Common myeloid progenitor, CD34-positive (primary cell): ENCODE measurements around the gene LYPLA2.
A peak's percentile ranks its signal among the peaks of the same experiment; 100 is the strongest.
"Not testable (repeated sequence)": the region's sequence is repeated elsewhere in the genome, so short reads cannot be mapped to it uniquely, and the experiment has no call there.

ENCODE experiments used
- CTCF ChIA-PET: fragments of 350-600 bp; sonication (Branson Sonifier 250); formaldehyde crosslinking; loops from one replicate; lab custom pipeline; 2021; ENCODE audit warnings: antibody characterized with exemption; lab: Charles Lee
- POLR2A ChIA-PET: fragments of 350-600 bp; sonication (Branson Sonifier 250); formaldehyde crosslinking; loops from one replicate; lab custom pipeline; 2021; ENCODE audit warnings: antibody characterized with exemption; lab: Charles Lee
- DNase-seq, 3 donors: peaks; one replicate each; pipeline versions ENCODE4 v3.0.0 to v3.0.0-alpha.2; 2013
- H3K27ac ChIP-seq, 2 experiments: 1 replicate in 1 of 2; 2 replicates in 1 of 2; pipeline ENCODE4 v1.7.0; 2013; ENCODE audit warnings: inconsistent platforms in 2 of 2, low read length in 2 of 2, mild to moderate bottlenecking in 2 of 2, low read depth in 1 of 2, moderate library complexity in 1 of 2; ENCODE audit not compliant: severe bottlenecking in 2 of 2, insufficient read depth in 1 of 2, poor library complexity in 1 of 2
- H3K27me3 ChIP-seq, 5 experiments: replicated peaks in 2 of 5; 1 replicate in 3 of 5; 2 replicates in 2 of 5; pipeline versions ENCODE4 v1.6.1 to v1.7.0; 2013; ENCODE audit warnings: low read length in 4 of 5, mild to moderate bottlenecking in 2 of 5, moderate library complexity in 2 of 5, inconsistent platforms in 1 of 5; ENCODE audit not compliant: insufficient read depth in 5 of 5, control insufficient read depth in 4 of 5
- H3K36me3 ChIP-seq, 4 experiments: 1 replicate in 2 of 4; 2 replicates in 2 of 4; pipeline versions ENCODE4 v1.6.1 to v1.7.0; 2013; ENCODE audit warnings: low read length in 3 of 4, control low read depth in 1 of 4, mild to moderate bottlenecking in 1 of 4; ENCODE audit not compliant: control insufficient read depth in 4 of 4, insufficient read depth in 4 of 4
- H3K4me1 ChIP-seq, 4 experiments: 1 replicate in 3 of 4; 2 replicates in 1 of 4; pipeline versions ENCODE4 v1.6.1 to v1.7.1; 2013; ENCODE audit warnings: low read length in 3 of 4, mild to moderate bottlenecking in 3 of 4, control low read depth in 1 of 4, inconsistent platforms in 1 of 4, moderate library complexity in 1 of 4; ENCODE audit not compliant: control insufficient read depth in 4 of 4, insufficient read depth in 4 of 4; ENCODE audit errors: control extremely low read depth in 1 of 4
- H3K4me3 ChIP-seq, 7 experiments: 1 replicate in 4 of 7; 2 replicates in 3 of 7; pipeline versions ENCODE4 v1.5.1 to v1.7.0; 2013; ENCODE audit warnings: mild to moderate bottlenecking in 7 of 7, low read length in 6 of 7, moderate library complexity in 6 of 7, inconsistent platforms in 2 of 7, low read depth in 2 of 7, control low read depth in 1 of 7; ENCODE audit not compliant: insufficient read depth in 4 of 7, control insufficient read depth in 1 of 7; ENCODE audit errors: extremely low read depth in 1 of 7
- H3K9me3 ChIP-seq, 5 experiments: 1 replicate in 4 of 5; 2 replicates in 1 of 5; pipeline versions ENCODE4 v1.6.1 to v1.7.1; 2013; ENCODE audit warnings: low read length in 4 of 5, mild to moderate bottlenecking in 2 of 5, inconsistent platforms in 1 of 5, low read depth in 1 of 5, moderate library complexity in 1 of 5; ENCODE audit not compliant: control insufficient read depth in 4 of 5, insufficient read depth in 2 of 5; ENCODE audit errors: control extremely low read depth in 1 of 5
- WGBS: methylation state at CpG from one replicate; pipeline ENCODE4 v1.1.5; 2013; ENCODE audit not compliant: insufficient coverage; 5-methylcytosine and 5-hydroxymethylcytosine counted together

The LYPLA2 gene

GRCh38 chr1:23791516-23792047 is 637 bp downstream of the LYPLA2 start:
- Histone ChIP-seq H3K36me3 (peaks cover 4 to 46% (median 28%) of the 10 kb centered on the region in 4 experiments), H3K27me3 (no peaks in the 10 kb centered on the region), H3K4me3 (peak overlapping the region; percentile 73 to 91 (median 80)), H3K9me3 (no peaks in the 10 kb centered on the region), H3K27ac (peak overlapping the region in 1 of 2 experiments; percentile 80), H3K4me1 (peaks cover 4 to 37% (median 33%) of the 10 kb centered on the region in 4 experiments)
- POLR2A ChIA-PET: interaction anchor here (1.0 to 1.6 kb wide), 2 partner anchors 13 to 189 kb away, joined by 3 to 5 read pairs; partner anchors contain the start of gene PITHD1
- CTCF ChIA-PET: interaction anchor here (0.7 to 2.4 kb wide), 8 partner anchors 11 to 125 kb away, joined by 3 to 7 read pairs (median 4); partner anchors contain the start of genes HMGCL and PITHD1
- DNase-seq: no peak
- WGBS: 1% methylated on average over 10 of the region's 15 CpGs

- Histone ChIP-seq H3K4me3 (peak overlapping the region in 5 of 7 experiments; percentile 43 to 89 (median 80)), H3K9me3 (no peaks in the 10 kb centered on the region), H3K27ac (peak overlapping the region in 1 of 2 experiments; percentile 80), H3K27me3 (no peaks in the 10 kb centered on the region), H3K4me1 (peaks cover 4 to 37% (median 33%) of the 10 kb centered on the region in 4 experiments), H3K36me3 (peaks cover 1 to 45% (median 28%) of the 10 kb centered on the region in 4 experiments)
- 88% methylated on average over 8 of the region's 19 CpGs for WGBS
- CTCF ChIA-PET: interaction anchor here (0.8 to 2.4 kb wide), 7 partner anchors 10 to 32 kb away, joined by 3 to 7 read pairs (median 5); partner anchors contain the start of gene HMGCL
- POLR2A ChIA-PET: interaction anchor here (1.4 kb wide), 1 partner anchor 14 kb away, joined by 5 read pairs; the partner anchor contains the start of gene PITHD1
- DNase-seq: no peak
Measured at GRCh38 chr1:23792151-23792945, 1.4 kb downstream of the LYPLA2 start.

GRCh38 chr1:23793018-23793781 is 2.3 kb downstream of the LYPLA2 start:
- peak; percentile 51 to 80 (median 77) for DNase-seq
- Histone ChIP-seq H3K27me3 (no peaks in the 10 kb centered on the region), H3K27ac (peak overlapping the region in 1 of 2 experiments; percentile 70), H3K36me3 (peaks cover 0 to 45% (median 28%) of the 10 kb centered on the region in 4 experiments), H3K4me3 (peak overlapping the region in 1 of 7 experiments; percentile 4), H3K4me1 (peaks cover 4 to 37% (median 33%) of the 10 kb centered on the region in 4 experiments), H3K9me3 (no peaks in the 10 kb centered on the region)
- 57% methylated on average over 11 of the region's 16 CpGs for WGBS
- ChIA-PET POLR2A (interaction anchor here (1.4 kb wide), 1 partner anchor 15 kb away, joined by 5 read pairs; the partner anchor contains the start of gene PITHD1), CTCF (interaction anchor here (0.5 to 2.4 kb wide), 8 partner anchors 9 to 318 kb away, joined by 3 to 7 read pairs (median 4); partner anchors contain the start of gene HMGCL)

GRCh38 chr1:23793861-23794731 is 3.2 kb downstream of the LYPLA2 start:
- H3K4me1 ChIP-seq: peaks cover 4 to 42% (median 36%) of the 10 kb centered on the region in 4 experiments
- ChIA-PET POLR2A (interaction anchor here (0.6 to 1.4 kb wide), 2 partner anchors 16 to 19 kb away, joined by 5 read pairs; partner anchors contain the start of gene PITHD1), CTCF (interaction anchor here (0.5 to 2.8 kb wide), 7 partner anchors 13 to 317 kb away, joined by 3 to 10 read pairs (median 3); no protein-coding TSS in a partner anchor)
- H3K4me3 ChIP-seq: no peak overlapping the region
- no peaks in the 10 kb centered on the region for H3K9me3 ChIP-seq
- no peak for DNase-seq
- WGBS: 92% methylated on average over 13 of the region's 21 CpGs
- H3K27ac ChIP-seq: peak overlapping the region in 1 of 2 experiments; percentile 70
- peaks cover 0 to 47% (median 27%) of the 10 kb centered on the region in 4 experiments for H3K36me3 ChIP-seq
- no peaks in the 10 kb centered on the region for H3K27me3 ChIP-seq

GRCh38 chr1:23794732-23795182 is 3.8 kb downstream of the LYPLA2 start:
- H3K9me3 ChIP-seq, H3K27me3 ChIP-seq, POLR2A ChIA-PET, H3K4me3 ChIP-seq, H3K27ac ChIP-seq, DNase-seq: not testable (repeated sequence)
- Histone ChIP-seq H3K4me1 (peaks cover 4 to 47% (median 43%) of the 10 kb centered on the region in 4 experiments), H3K36me3 (peaks cover 0 to 47% (median 27%) of the 10 kb centered on the region in 4 experiments)
- 92% methylated on average over 4 of the region's 9 CpGs for WGBS
- CTCF ChIA-PET: interaction anchor here (0.8 to 2.8 kb wide), 4 partner anchors 12 to 122 kb away, joined by 3 to 10 read pairs (median 3); no protein-coding TSS in a partner anchor
